Measurements from ENCODE around the gene IFI44L. TPM values are rescaled to one million over a fixed set of nuclear protein-coding genes. Genes with fewer than 3 reads are reported as not detected.

The IFI44L gene
- 0.51 and 0.65 TPM in 2 replicates for polyA plus RNA-seq (2014; cell fraction: cytosol; rRNA removed)
- polyA plus RNA-seq (2014; cell fraction: nucleus; rRNA removed), result 2.5 and 4.8 TPM in 2 replicates

GRCh38 chr1:78619803-78620579 lies at the start of gene IFI44L:
Gene IFI44L (plus strand): TSS chr1:78620448. CDS start chr1:78627916, 7,468 bp downstream.
- DNase-seq (ENCODE audit: low spot score), result no peak

GRCh38 chr1:78570539-78570938 lies 49.7 kb upstream of the IFI44L start:
- DNase-seq (ENCODE audit: low spot score), result peak; percentile 20

- DNase-seq (ENCODE audit: low spot score), result peak; percentile 94
Measured at GRCh38 chr1:78577257-78578100, 42.8 kb upstream of the IFI44L start.

- no peak for DNase-seq (ENCODE audit: low spot score)
Measured at GRCh38 chr1:78586572-78586971, 33.7 kb upstream of the IFI44L start.

GRCh38 chr1:78587211-78587610 lies 33.0 kb upstream of the IFI44L start:
- no peak for DNase-seq (ENCODE audit: low spot score)

- no peak for DNase-seq (ENCODE audit: low spot score)
Measured at GRCh38 chr1:78591971-78592370, 28.3 kb upstream of the IFI44L start.

GRCh38 chr1:78599294-78599693 lies 21.0 kb upstream of the IFI44L start:
- no peak for DNase-seq (ENCODE audit: low spot score)

- DNase-seq (ENCODE audit: low spot score), result no peak
Measured at GRCh38 chr1:78601068-78601467, 19.2 kb upstream of the IFI44L start.

- DNase-seq (ENCODE audit: low spot score), result no peak
Measured at GRCh38 chr1:78603206-78603605, 17.0 kb upstream of the IFI44L start.

- no peak for DNase-seq (ENCODE audit: low spot score)
Measured at GRCh38 chr1:78604643-78605042, 15.6 kb upstream of the IFI44L start.

- DNase-seq (ENCODE audit: low spot score), result no peak
Measured at GRCh38 chr1:78606274-78606673, 14.0 kb upstream of the IFI44L start.

- DNase-seq (ENCODE audit: low spot score), result peak; percentile 28
Measured at GRCh38 chr1:78607334-78607927, 12.8 kb upstream of the IFI44L start.

GRCh38 chr1:78607944-78608343 lies 12.3 kb upstream of the IFI44L start:
- no peak for DNase-seq (ENCODE audit: low spot score)

- peak; percentile 85 for DNase-seq (ENCODE audit: low spot score)
Measured at GRCh38 chr1:78617615-78618026, 2.6 kb upstream of the IFI44L start.

GRCh38 chr1:78619032-78619431 lies 1.2 kb upstream of the IFI44L start:
- no peak for DNase-seq (ENCODE audit: low spot score)

GRCh38 chr1:78619446-78619802 lies 824 bp upstream of the IFI44L start:
- DNase-seq (ENCODE audit: low spot score), result no peak

GRCh38 chr1:78620666-78621065 lies 418 bp downstream of the IFI44L start:
- no peak for DNase-seq (ENCODE audit: low spot score)

- DNase-seq (ENCODE audit: low spot score), result no peak
Measured at GRCh38 chr1:78622548-78622947, 2.3 kb downstream of the IFI44L start.

GRCh38 chr1:78624035-78624434 lies 3.8 kb downstream of the IFI44L start:
- no peak for DNase-seq (ENCODE audit: low spot score)

GRCh38 chr1:78627321-78627720 lies 7.1 kb downstream of the IFI44L start:
- DNase-seq (ENCODE audit: low spot score), result no peak

GRCh38 chr1:78630600-78630999 lies 10.4 kb downstream of the IFI44L start:
- no peak for DNase-seq (ENCODE audit: low spot score)

- DNase-seq (ENCODE audit: low spot score), result no peak
Measured at GRCh38 chr1:78633209-78633608, 13.0 kb downstream of the IFI44L start.
